A549 (cell line): ENCODE measurements around the gene NADK2.

Experiments used
- CBX8 ChIP-seq: fragments of 200-600 bp; sonication (generic); IDR thresholded peaks from 2 replicates; pipeline ENCODE4 v1.6.1; 2016
- CHD2 ChIP-seq: fragments of 150-350 bp; IDR thresholded peaks from 2 replicates; pipeline ENCODE4 v1.6.1; 2014; ENCODE audit warnings: low read length; ENCODE audit not compliant: partially characterized antibody
- EHMT2 ChIP-seq: fragments of 200-600 bp; sonication (generic); IDR thresholded peaks from 2 replicates; pipeline ENCODE4 v1.6.1; 2016; ENCODE audit warnings: antibody characterized with exemption, low read depth, mild to moderate bottlenecking, moderate library complexity
- PHF8 ChIP-seq: fragments of 200-600 bp; sonication (generic); IDR thresholded peaks from 2 replicates; pipeline ENCODE4 v1.6.1; 2016; ENCODE audit warnings: low read depth, mild to moderate bottlenecking, antibody characterized with exemption, moderate library complexity, borderline replicate concordance
- POLR2A ChIP-seq: IDR thresholded peaks from 2 replicates; pipeline ENCODE4 v1.6.1; 2012; ENCODE audit warnings: mild to moderate bottlenecking, low read length
- RFX5 ChIP-seq: fragments of 450-650 bp; IDR thresholded peaks from 2 replicates; pipeline ENCODE4 v1.7.1; 2014; ENCODE audit warnings: antibody characterized with exemption, mild to moderate bottlenecking, moderate library complexity
- ZFP36 ChIP-seq: fragments of 450-650 bp; IDR thresholded peaks from 2 replicates; pipeline ENCODE4 v1.6.1; 2014; ENCODE audit warnings: borderline replicate concordance; ENCODE audit not compliant: partially characterized antibody
- TF ChIP-seq, protein P1 (sequence below): fragments of 250-450 bp; sonication (Bioruptor Pico); IDR thresholded peaks from 2 replicates; pipeline ENCODE4 v1.5.0; 2020; ENCODE audit warnings: low read depth, mild to moderate bottlenecking, moderate library complexity
- TF ChIP-seq, protein P2 (sequence below): fragments of >200 bp; sonication (Bioruptor Twin); formaldehyde crosslinking; IDR thresholded peaks from 3 replicates; pipeline ENCODE4 v1.5.1; 2016
- TF ChIP-seq, protein P3 (sequence below): IDR thresholded peaks from 2 replicates; pipeline ENCODE4 v1.6.1; 2012
- TF ChIP-seq, protein P4 (sequence below): fragments of 450-650 bp; IDR thresholded peaks from 2 replicates; pipeline ENCODE4 v1.6.1; 2014; ENCODE audit warnings: antibody characterized with exemption

DNA sequence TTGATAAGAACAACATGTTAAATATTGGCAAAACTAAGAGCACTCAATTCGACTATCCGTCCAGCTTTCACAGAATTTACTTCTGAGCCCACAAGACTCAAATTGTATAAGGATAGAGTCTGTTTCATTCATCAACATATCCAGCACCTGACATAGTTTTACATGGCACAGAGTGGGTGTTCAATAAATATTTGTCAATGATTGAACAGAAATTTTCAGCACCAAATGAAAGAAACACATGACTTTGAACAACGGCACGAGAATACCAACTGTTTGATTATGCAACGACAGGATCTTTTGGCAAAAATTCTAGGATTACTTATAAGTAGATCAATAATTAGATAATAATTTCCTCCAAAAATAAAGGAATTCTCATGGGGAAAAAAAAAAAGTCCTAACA lies 48.0 kb downstream of the NADK2 start:
- TF ChIP-seq, protein P1, sequence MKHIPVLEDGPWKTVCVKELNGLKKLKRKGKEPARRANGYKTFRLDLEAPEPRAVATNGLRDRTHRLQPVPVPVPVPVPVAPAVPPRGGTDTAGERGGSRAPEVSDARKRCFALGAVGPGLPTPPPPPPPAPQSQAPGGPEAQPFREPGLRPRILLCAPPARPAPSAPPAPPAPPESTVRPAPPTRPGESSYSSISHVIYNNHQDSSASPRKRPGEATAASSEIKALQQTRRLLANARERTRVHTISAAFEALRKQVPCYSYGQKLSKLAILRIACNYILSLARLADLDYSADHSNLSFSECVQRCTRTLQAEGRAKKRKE, result no peak
- no peak for TF ChIP-seq CBX8
- TF ChIP-seq, protein P2, sequence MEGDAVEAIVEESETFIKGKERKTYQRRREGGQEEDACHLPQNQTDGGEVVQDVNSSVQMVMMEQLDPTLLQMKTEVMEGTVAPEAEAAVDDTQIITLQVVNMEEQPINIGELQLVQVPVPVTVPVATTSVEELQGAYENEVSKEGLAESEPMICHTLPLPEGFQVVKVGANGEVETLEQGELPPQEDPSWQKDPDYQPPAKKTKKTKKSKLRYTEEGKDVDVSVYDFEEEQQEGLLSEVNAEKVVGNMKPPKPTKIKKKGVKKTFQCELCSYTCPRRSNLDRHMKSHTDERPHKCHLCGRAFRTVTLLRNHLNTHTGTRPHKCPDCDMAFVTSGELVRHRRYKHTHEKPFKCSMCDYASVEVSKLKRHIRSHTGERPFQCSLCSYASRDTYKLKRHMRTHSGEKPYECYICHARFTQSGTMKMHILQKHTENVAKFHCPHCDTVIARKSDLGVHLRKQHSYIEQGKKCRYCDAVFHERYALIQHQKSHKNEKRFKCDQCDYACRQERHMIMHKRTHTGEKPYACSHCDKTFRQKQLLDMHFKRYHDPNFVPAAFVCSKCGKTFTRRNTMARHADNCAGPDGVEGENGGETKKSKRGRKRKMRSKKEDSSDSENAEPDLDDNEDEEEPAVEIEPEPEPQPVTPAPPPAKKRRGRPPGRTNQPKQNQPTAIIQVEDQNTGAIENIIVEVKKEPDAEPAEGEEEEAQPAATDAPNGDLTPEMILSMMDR, result no peak
- TF ChIP-seq, protein P3, sequence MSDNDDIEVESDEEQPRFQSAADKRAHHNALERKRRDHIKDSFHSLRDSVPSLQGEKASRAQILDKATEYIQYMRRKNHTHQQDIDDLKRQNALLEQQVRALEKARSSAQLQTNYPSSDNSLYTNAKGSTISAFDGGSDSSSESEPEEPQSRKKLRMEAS, result no peak
- no peak for TF ChIP-seq PHF8
- no peak for TF ChIP-seq POLR2A
- TF ChIP-seq, protein P4, sequence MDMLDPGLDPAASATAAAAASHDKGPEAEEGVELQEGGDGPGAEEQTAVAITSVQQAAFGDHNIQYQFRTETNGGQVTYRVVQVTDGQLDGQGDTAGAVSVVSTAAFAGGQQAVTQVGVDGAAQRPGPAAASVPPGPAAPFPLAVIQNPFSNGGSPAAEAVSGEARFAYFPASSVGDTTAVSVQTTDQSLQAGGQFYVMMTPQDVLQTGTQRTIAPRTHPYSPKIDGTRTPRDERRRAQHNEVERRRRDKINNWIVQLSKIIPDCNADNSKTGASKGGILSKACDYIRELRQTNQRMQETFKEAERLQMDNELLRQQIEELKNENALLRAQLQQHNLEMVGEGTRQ, result no peak
- no peak for TF ChIP-seq ZFP36
- no peak for TF ChIP-seq RFX5
- TF ChIP-seq EHMT2, result no peak
- TF ChIP-seq CHD2, result no peak
